Stomach smooth muscle (tissue), 2 donors: ENCODE data around the gene MYO5B.
"Not testable (repeated sequence)": the region's sequence is repeated elsewhere in the genome, so short reads cannot be mapped to it uniquely, and the experiment has no call there.

Experiments
- H3K27ac ChIP-seq: one replicate; pipeline ENCODE4 v1.7.0; 2013; ENCODE audit warnings: mild to moderate bottlenecking, low read length, inconsistent platforms
- H3K27me3 ChIP-seq, 2 donors: one replicate each; pipeline ENCODE4 v1.7.0; 2013; ENCODE audit warnings: low read length in 2 of 2; ENCODE audit not compliant: insufficient read depth in 2 of 2, control insufficient read depth in 1 of 2
- H3K36me3 ChIP-seq, 2 donors: one replicate each; pipeline ENCODE4 v1.7.0; 2013; ENCODE audit warnings: low read length in 2 of 2; ENCODE audit not compliant: control insufficient read depth in 2 of 2, insufficient read depth in 2 of 2
- H3K4me1 ChIP-seq: one replicate; pipeline ENCODE4 v1.7.0; 2013; ENCODE audit warnings: low read length; ENCODE audit not compliant: control insufficient read depth, insufficient read depth
- H3K4me3 ChIP-seq, 2 donors: one replicate each; pipeline ENCODE4 v1.7.0; 2013; ENCODE audit warnings: low read length in 2 of 2
- H3K9ac ChIP-seq, 2 donors: one replicate each; pipeline ENCODE4 v1.7.0; 2013; ENCODE audit warnings: low read length in 2 of 2, mild to moderate bottlenecking in 1 of 2
- H3K9me3 ChIP-seq, 2 donors: one replicate each; pipeline ENCODE4 v1.7.0; 2013; ENCODE audit warnings: low read length in 2 of 2; ENCODE audit not compliant: control insufficient read depth in 2 of 2
- donor health status: healthy.
- donor health status: Pancreatic carcinoma.

Gene MYO5B

DNA sequence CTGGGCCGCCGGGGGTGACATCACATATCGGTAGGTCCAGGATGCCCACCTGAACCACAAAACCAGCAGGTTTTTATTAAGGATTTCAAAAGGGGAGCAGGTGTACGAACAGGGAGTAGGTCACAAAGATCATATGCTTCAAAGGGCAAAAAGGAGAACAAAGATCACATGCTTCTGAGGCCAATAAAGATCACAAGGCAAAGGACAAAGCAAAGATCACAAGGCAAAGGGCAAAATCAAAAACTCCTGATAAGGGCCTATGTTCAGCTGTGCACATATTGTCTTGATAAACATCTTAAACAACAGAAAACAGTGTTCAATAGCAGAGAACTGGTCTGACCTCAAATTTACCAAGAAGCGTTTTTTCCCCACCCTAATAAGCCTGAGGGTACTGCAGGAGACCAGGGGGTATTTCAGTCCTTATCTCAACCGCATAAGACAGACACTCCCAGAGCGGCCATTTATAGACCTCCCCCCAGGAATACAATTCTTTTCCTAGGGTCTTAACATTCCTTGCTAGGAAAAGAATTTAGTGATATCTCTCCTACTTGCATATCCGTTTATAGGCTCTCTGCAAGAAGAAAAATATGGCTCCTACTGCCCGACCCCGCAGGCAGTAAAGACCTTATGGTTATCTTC, 386.3 kb downstream of the MYO5B start:
- H3K9ac ChIP-seq, H3K27ac ChIP-seq, H3K27me3 ChIP-seq, H3K4me1 ChIP-seq, H3K4me3 ChIP-seq, H3K9me3 ChIP-seq, H3K36me3 ChIP-seq: not testable (repeated sequence)

DNA sequence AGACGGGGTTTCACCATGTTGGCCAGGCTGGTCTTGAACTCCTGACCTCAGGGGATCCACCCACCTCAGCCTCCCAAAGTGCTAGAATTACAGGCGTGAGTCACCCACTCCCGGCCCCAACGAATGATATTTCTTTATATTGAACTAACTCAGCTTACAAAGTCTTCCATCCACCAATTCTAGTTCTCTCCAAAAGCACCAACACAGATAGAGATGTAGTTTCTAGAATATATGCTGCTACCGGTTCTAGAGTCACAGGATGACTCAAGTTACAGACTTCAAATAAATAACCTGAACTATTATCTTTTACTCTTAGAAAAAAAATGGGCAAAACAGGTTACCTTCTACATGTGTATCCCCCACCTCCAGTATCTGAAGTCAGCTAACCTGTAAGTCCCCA, 390.9 kb downstream of the MYO5B start:
- Histone ChIP-seq H3K9ac (no peak overlapping the region), H3K36me3 (no peaks in the 10 kb centered on the region), H3K27ac (no peak overlapping the region), H3K4me1 (no peaks in the 10 kb centered on the region), H3K4me3 (no peak overlapping the region), H3K9me3 (peaks cover 0 to 4% of the 10 kb centered on the region in 2 donors), H3K27me3 (no peaks in the 10 kb centered on the region)

DNA sequence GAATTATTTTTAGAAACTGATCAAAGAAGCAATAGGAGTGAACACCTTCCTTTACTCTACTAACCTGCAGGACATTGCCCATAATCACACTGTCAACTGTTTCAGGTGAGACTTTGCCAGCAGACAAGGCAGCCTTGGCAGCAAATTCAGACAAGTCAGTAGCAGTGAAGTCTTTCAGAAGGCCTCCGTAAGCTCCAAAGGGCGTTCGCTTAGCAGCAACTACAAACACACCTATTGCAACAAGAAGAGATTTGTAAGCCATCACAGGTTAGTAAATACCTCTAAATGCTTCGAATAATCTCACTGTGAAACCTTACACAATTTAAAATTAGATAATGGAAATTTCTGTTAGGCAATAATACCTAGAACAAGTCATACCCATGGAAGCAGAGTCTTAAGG, 392.3 kb downstream of the MYO5B start:
- Histone ChIP-seq H3K9ac (no peak overlapping the region), H3K27ac (no peak overlapping the region)

DNA sequence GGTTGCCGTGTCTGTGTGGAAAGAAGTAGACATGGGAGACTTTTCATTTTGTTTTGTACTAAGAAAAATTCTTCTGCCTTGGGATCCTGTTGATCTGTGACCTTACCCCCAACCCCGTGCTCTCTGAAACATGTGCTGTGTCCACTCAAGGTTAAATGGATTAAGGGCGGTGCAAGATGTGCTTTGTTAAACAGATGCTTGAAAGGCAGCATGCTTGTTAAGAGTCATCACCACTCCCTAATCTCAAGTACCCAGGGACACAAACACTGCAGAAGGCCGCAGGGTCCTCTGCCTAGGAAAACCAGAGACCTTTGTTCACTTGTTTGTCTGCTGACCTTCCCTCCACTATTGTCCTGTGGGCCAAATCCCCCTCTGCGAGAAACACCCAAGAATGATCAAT, 394.5 kb downstream of the MYO5B start:
- H3K27ac ChIP-seq, H3K9ac ChIP-seq, H3K4me3 ChIP-seq, H3K4me1 ChIP-seq, H3K36me3 ChIP-seq, H3K27me3 ChIP-seq, H3K9me3 ChIP-seq: not testable (repeated sequence)

More for the DNA sequence above, 392.3 kb downstream of the MYO5B start:
- Histone ChIP-seq H3K4me3 (no peak overlapping the region), H3K4me1 (no peaks in the 10 kb centered on the region), H3K36me3 (no peaks in the 10 kb centered on the region), H3K27me3 (no peaks in the 10 kb centered on the region), H3K9me3 (no peaks in the 10 kb centered on the region)

DNA sequence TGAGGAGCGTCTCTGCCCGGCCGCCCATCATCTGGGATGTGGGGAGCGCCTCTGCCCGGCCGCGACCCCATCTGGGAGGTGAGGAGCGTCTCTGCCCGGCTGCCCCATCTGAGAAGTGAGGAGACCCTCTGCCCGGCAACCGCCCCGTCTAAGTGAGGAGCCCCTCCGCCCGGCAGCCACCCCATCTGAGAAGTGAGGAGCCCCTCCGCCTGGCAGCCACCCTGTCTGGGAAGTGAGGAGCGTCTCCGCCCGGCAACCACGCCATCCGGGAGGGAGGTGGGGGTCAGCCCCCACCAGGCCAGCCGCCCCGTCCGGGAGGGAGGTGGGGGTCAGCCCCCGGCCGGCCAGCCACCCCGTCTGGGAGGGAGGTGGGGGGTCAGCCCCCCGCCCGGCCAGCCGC, 395.1 kb downstream of the MYO5B start:
- not testable (repeated sequence) for H3K4me3 ChIP-seq, H3K9me3 ChIP-seq, H3K27me3 ChIP-seq, H3K9ac ChIP-seq, H3K36me3 ChIP-seq, H3K27ac ChIP-seq, H3K4me1 ChIP-seq

DNA sequence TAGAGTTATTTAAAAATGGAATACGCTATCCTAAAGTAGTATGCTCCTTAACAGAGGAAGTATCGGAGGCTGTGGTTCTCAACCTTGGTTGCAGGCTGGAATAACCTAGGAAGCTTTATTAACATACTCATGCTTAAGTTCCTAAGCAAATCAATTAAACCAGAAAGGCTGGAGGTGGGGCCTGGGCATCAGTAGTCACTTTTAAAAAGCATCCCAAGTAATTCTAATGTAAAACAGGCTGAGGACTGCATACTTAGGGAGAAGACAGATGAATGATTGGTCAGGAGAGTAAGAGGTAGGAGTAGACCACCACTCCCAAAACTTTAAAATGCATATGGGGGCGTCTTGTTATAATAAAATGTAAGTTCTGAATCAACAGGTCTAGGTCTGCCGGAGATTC, 396.9 kb downstream of the MYO5B start:
- H3K9me3 ChIP-seq, result no peaks in the 10 kb centered on the region
- no peaks in the 10 kb centered on the region for H3K4me1 ChIP-seq
- H3K27ac ChIP-seq, result no peak overlapping the region
- no peaks in the 10 kb centered on the region for H3K27me3 ChIP-seq
- H3K9ac ChIP-seq, result no peak overlapping the region
- peaks cover 5 to 10% of the 10 kb centered on the region in 2 donors for H3K36me3 ChIP-seq
- H3K4me3 ChIP-seq, result no peak overlapping the region

DNA sequence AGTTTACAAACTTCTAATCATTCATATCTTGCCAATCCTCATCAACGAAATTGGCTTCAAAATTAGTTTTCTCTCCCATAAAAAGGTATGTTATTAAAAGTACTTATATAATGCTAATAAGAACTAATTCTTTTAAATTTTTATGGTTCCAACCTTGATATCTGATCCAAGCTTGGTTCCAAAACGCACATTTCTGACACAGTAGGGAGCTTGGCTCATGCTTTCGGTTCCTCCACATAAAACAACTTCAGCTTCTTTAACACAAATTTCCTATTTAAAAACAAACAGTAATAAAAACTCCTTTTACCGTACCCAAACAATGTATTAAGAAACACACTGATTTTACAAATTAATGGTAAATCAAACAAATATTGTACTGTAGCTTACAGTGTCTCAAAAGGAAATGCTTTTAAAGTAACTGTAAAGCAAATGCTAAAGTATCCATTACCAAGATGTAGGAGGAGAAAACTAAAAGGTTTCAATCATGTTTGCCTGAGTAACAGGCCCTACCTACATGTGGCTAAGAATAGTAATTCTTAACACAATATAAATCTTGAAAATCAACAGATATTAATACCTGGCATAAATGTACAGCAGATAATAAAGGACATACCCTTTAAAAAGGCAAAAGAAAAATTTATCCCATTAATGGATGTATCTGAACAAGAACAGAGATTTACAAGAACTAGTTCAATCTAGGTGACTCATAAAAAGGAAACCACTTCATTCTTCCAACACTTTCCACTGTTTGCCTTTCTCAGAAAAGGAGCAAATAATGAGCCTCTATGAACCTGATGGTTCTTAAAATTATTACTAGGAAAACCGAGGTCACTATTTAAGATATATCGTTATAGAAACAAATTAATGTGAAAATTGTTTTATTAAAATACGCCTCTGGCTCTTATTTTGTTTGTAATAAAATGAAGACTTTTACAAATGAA, 399.1 kb downstream of the MYO5B start:
- Histone ChIP-seq H3K27me3 (no peaks in the 10 kb centered on the region), H3K9ac (no peak overlapping the region), H3K4me1 (no peaks in the 10 kb centered on the region), H3K9me3 (no peaks in the 10 kb centered on the region), H3K4me3 (no peak overlapping the region), H3K36me3 (peaks cover 12 to 20% of the 10 kb centered on the region in 2 donors), H3K27ac (no peak overlapping the region)

DNA sequence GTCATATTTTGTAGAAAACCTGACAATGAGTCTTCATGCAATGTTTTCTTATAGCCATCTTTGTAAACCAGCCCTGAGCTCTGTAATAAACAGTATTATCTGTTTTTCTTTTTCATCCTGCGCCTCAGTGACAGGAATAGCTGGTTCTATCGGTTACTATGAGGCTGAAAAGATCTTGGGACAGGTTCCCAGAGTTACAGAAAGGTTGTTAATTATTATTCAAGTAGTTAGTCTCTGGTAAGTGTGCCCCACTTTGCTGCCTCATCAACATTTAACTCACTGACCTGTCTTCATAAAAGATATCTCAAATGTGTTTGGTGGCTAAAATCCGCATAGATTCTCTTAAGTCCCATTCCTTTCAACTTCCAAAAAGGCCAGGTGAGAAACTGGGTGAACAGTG, 400.2 kb downstream of the MYO5B start:
- H3K9me3 ChIP-seq, result no peaks in the 10 kb centered on the region
- H3K36me3 ChIP-seq, result peaks cover 19 to 30% of the 10 kb centered on the region in 2 donors
- no peak overlapping the region for H3K27ac ChIP-seq
- H3K9ac ChIP-seq, result no peak overlapping the region
- H3K27me3 ChIP-seq, result no peaks in the 10 kb centered on the region
- no peak overlapping the region for H3K4me3 ChIP-seq
- no peaks in the 10 kb centered on the region for H3K4me1 ChIP-seq

DNA sequence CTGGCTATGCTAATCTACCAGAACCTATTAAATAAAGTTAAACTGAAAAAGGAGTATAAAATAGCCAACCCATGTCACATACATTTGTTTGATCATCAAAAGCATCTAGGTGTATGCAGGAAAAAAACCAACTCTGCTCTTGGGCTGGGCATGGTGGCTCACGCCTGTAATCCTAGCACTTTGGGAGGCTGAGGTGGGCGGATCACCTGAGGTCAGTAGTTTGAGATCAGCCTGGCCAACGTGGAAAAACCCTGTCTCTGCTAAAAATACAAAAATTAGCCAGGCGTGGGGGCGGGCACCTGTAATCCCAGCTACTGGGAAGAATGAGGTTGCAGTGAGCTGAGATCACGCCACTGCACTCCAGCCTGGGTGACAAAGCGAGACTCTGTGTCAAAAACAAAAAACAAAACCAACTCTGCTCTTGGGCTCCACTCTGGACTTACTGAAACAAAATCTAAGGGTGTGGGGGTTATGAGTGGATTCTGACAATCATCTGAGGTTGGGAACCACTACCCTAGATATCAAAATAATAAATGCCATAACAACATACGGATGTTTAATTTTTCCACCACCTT, 405.3 kb downstream of the MYO5B start:
- H3K9ac ChIP-seq, H3K4me3 ChIP-seq, H3K27me3 ChIP-seq, H3K4me1 ChIP-seq, H3K9me3 ChIP-seq, H3K27ac ChIP-seq: not testable (repeated sequence)
- H3K36me3 ChIP-seq, result peaks cover 28 to 31% of the 10 kb centered on the region in 2 donors

DNA sequence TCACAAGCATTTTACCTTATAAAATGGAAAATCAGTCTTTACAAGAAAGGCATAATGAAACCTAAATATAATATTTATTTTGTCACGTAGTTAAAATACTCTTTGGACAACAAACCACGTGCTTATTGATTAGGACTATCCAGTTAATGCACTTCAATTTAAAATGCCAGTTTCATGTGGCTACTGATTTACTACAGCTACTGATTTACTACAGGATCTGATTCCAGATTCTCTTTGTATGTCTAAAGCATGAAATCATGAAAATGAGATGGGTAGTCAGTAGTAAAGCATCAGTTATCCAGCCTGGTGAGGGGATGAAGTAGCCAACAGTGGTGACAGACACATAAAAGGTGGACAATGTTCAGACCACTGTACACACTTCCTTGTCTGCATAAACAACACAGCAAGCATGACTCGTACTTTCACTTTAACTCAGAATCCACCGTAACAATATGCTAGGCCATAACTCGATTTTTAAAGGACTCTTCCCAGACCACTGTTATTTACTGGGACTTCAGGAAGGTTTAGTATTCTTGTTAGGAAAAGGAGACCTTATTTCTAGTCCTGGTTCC, 406.5 kb downstream of the MYO5B start:
- H3K36me3 ChIP-seq, result peaks cover 25 to 26% of the 10 kb centered on the region in 2 donors
- H3K27me3 ChIP-seq, result no peaks in the 10 kb centered on the region
- no peak overlapping the region for H3K27ac ChIP-seq
- no peaks in the 10 kb centered on the region for H3K9me3 ChIP-seq
- H3K4me3 ChIP-seq, result peak overlapping the region; percentile 9 to 12
- H3K9ac ChIP-seq, result peak overlapping the region in 1 of 2 donors; percentile 1
- H3K4me1 ChIP-seq, result no peaks in the 10 kb centered on the region
